ENCODE data around the gene AGPAT4.

- no peak for TF ChIP-seq CTCF (conservative IDR thresholded peaks at IDR 0.05)
- no peak for TF ChIP-seq EZH2 (IDR thresholded peaks at IDR 0.05; ENCODE audit: low read depth)
These were observed 188.6 kb downstream of the AGPAT4 start for GRCh38 chr6:161085246-161085645.
